Cardiac fibroblast (primary cell): Measurements from ENCODE around the gene AOPEP.

Source experiments
- DNase-seq, 2 donors: peaks; one replicate each; pipeline versions ENCODE4 v3.0.0 to v3.0.0-alpha.2; 2010; ENCODE audit warnings: low read depth in 2 of 2
- H3K4me3 ChIP-seq, 2 donors: replicated peaks in 1 of 2; 1 replicate in 1 of 2; 2 replicates in 1 of 2; pipeline ENCODE4 v1.5.1; 2011; ENCODE audit warnings: low read depth in 2 of 2, low read length in 2 of 2, mild to moderate bottlenecking in 2 of 2, moderate library complexity in 1 of 2
- CTCF ChIP-seq: IDR thresholded peaks from one replicate; pipeline ENCODE4 v1.5.1; 2011; ENCODE audit warnings: low read depth, mild to moderate bottlenecking, low read length, inconsistent platforms

AOPEP gene

GRCh38 chr9:94853887-94854286 lies 127.4 kb downstream of the AOPEP start:
- DNase-seq, result no peak
- no peak for TF ChIP-seq CTCF

GRCh38 chr9:94855903-94856302 lies 129.4 kb downstream of the AOPEP start:
- TF ChIP-seq CTCF, result no peak
- no peak overlapping the region for H3K4me3 ChIP-seq
- DNase-seq, result no peak

More at GRCh38 chr9:94853887-94854286, 127.4 kb downstream of the AOPEP start:
- no peak overlapping the region for H3K4me3 ChIP-seq

GRCh38 chr9:94857791-94858190 lies 131.3 kb downstream of the AOPEP start:
- no peak for TF ChIP-seq CTCF
- no peak overlapping the region for H3K4me3 ChIP-seq
- DNase-seq, result no peak

- no peak for TF ChIP-seq CTCF
- no peak for DNase-seq
- no peak overlapping the region for H3K4me3 ChIP-seq
Measured at GRCh38 chr9:94859226-94859625, 132.7 kb downstream of the AOPEP start.

- no peak for TF ChIP-seq CTCF
- H3K4me3 ChIP-seq, result no peak overlapping the region
- DNase-seq, result no peak
Measured at GRCh38 chr9:94859891-94860290, 133.4 kb downstream of the AOPEP start.

- DNase-seq, result peak; percentile 40 to 74
- no peak overlapping the region for H3K4me3 ChIP-seq
- TF ChIP-seq CTCF, result no peak
Measured at GRCh38 chr9:94860678-94861588, 134.4 kb downstream of the AOPEP start.
